Measurements from ENCODE around the gene PLXNA4.

Gene PLXNA4

GRCh38 chr7:132354527-132354926 is 221.7 kb downstream of the PLXNA4 start:
- H3K4me3 ChIP-seq (replicated peaks; ENCODE audit: insufficient read depth, low read length), result no peak overlapping the region
- no peak overlapping the region for H3K27ac ChIP-seq (replicated peaks)
- peak in 1 of 2 experiments; percentile 62 for DNase-seq (ENCODE audit: low read depth in 1 of 2, low spot score in 1 of 2)
- TF ChIP-seq CTCF (IDR thresholded peaks at IDR 0.05; ENCODE audit: insufficient read depth, low read length), result no peak
- peak; percentile 80 for TF ChIP-seq SPI1 (IDR thresholded peaks at IDR 0.05; ENCODE audit: borderline replicate concordance, low read depth)
- no peaks in the 10 kb centered on the region for H3K27me3 ChIP-seq (ENCODE audit: insufficient read depth, poor library complexity, severe bottlenecking)

DNA sequence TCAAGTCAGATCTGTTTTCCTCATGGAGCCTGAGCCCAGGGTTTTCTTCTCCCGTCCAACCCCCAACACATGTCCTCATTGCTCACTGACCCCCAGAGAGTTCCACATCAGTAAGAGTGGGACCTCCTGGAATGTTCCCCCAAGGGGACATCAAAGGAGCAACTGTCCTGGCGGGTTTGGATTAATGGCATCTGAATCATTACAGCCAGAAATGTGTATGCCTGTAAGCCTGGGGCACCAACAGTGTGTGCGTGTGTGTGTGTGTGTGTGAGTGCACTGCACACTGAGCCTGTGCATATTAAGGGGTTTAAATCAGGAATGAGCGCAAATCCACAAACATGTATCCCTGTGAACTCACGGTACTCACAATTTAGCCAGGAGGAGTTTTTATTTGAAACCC is 222.3 kb downstream of the PLXNA4 start:
- no peak for TF ChIP-seq REST (IDR thresholded peaks at IDR 0.05; ENCODE audit: insufficient replicate concordance, low read depth)
- no peak for TF ChIP-seq GABPA (IDR thresholded peaks at IDR 0.05; ENCODE audit: low read depth)
- no peak for TF ChIP-seq POLR2AphosphoS5 (IDR thresholded peaks at IDR 0.05; ENCODE audit: low read depth)

GRCh38 chr7:132352800-132353199 is 223.5 kb downstream of the PLXNA4 start:
- DNase-seq (ENCODE audit: low read depth in 1 of 2, low spot score in 1 of 2), result no peak
- H3K27me3 ChIP-seq (ENCODE audit: insufficient read depth, poor library complexity, severe bottlenecking), result no peaks in the 10 kb centered on the region

More for the DNA sequence above, 222.3 kb downstream of the PLXNA4 start:
- Histone ChIP-seq H3K4me3 (replicated peaks; ENCODE audit: insufficient read depth, low read length) (no peak overlapping the region), H3K27ac (replicated peaks) (no peak overlapping the region), H3K27me3 (ENCODE audit: insufficient read depth, poor library complexity, severe bottlenecking) (no peaks in the 10 kb centered on the region)
- no peak for DNase-seq (ENCODE audit: low read depth in 1 of 2, low spot score in 1 of 2)

More at GRCh38 chr7:132352800-132353199, 223.5 kb downstream of the PLXNA4 start:
- TF ChIP-seq CTCF (IDR thresholded peaks at IDR 0.05; ENCODE audit: insufficient read depth, low read length) (no peak), GABPA (IDR thresholded peaks at IDR 0.05; ENCODE audit: low read depth) (no peak), SPI1 (IDR thresholded peaks at IDR 0.05; ENCODE audit: borderline replicate concordance, low read depth) (no peak), POLR2AphosphoS5 (IDR thresholded peaks at IDR 0.05; ENCODE audit: low read depth) (no peak), REST (IDR thresholded peaks at IDR 0.05; ENCODE audit: insufficient replicate concordance, low read depth) (no peak)
- Histone ChIP-seq H3K4me3 (replicated peaks; ENCODE audit: insufficient read depth, low read length) (no peak overlapping the region), H3K27ac (replicated peaks) (no peak overlapping the region)
